H1 (cell line): ENCODE results near the gene NOS2. TPM values are rescaled to one million over a fixed set of nuclear protein-coding genes. Genes with fewer than 3 reads are reported as not detected.

Experiments used
- CTCF ChIA-PET: fragments of 300-600 bp; sonication (Branson Sonifier 250); formaldehyde crosslinking; loops from one replicate; lab custom pipeline; 2021; ENCODE audit not compliant: partially characterized antibody; lab: Charles Lee
- POLR2A ChIA-PET: fragments of 300-600 bp; sonication (Branson Sonifier 250); formaldehyde crosslinking; loops from one replicate; lab custom pipeline; 2021; ENCODE audit warnings: inconsistent platforms; ENCODE audit not compliant: partially characterized antibody; lab: Charles Lee
- DNase-seq, 2 experiments: peaks; one replicate each; pipeline versions ENCODE4 v3.0.0 to v3.0.0-alpha.2; 2010 to 2022; ENCODE audit warnings: low spot score in 2 of 2, low read depth in 1 of 2, mixed read lengths in 1 of 2
- FAIRE-seq: peaks from 2 replicates; lab custom pipeline; 2011; peaks lifted over from hg19 to GRCh38; lab: Jason Lieb, UNC
- H2AFZ ChIP-seq: 2 replicates; pipeline ENCODE4 v1.8.1; 2012; ENCODE audit warnings: low read length, inconsistent platforms
- H2AK5ac ChIP-seq: 2 replicates; pipeline ENCODE4 v1.6.1; 2013; ENCODE audit warnings: low read depth, low read length
- H2BK120ac ChIP-seq: replicated peaks from 2 replicates; pipeline ENCODE3; 2013; ENCODE audit warnings: low read depth, low read length, inconsistent platforms
- H2BK12ac ChIP-seq: 2 replicates; pipeline ENCODE4 v1.6.1; 2013; ENCODE audit warnings: low read depth, low read length
- H2BK15ac ChIP-seq: 2 replicates; pipeline ENCODE4 v1.6.1; 2013; ENCODE audit warnings: low read length
- H2BK20ac ChIP-seq: 2 replicates; pipeline ENCODE4 v1.6.1; 2013; ENCODE audit warnings: low read length
- H2BK5ac ChIP-seq: 2 replicates; pipeline ENCODE4 v1.6.1; 2013; ENCODE audit warnings: low read depth, low read length
- H3K14ac ChIP-seq: 2 replicates; pipeline ENCODE4 v1.6.1; 2013; ENCODE audit warnings: inconsistent platforms; ENCODE audit not compliant: insufficient read length
- H3K18ac ChIP-seq: 2 replicates; pipeline ENCODE4 v1.6.1; 2013; ENCODE audit warnings: low read length; ENCODE audit errors: extremely low read depth
- H3K23ac ChIP-seq: 2 replicates; pipeline ENCODE4 v1.6.1; 2013; ENCODE audit warnings: inconsistent platforms; ENCODE audit not compliant: insufficient read length
- H3K23me2 ChIP-seq: 2 replicates; pipeline ENCODE4 v1.6.1; 2013; ENCODE audit warnings: low read depth, low read length
- H3K27ac ChIP-seq: 2 replicates; pipeline ENCODE4 v1.6.1; 2011; ENCODE audit warnings: low read depth, low read length, inconsistent platforms
- H3K27me3 ChIP-seq, 4 experiments: replicated peaks in 1 of 4; 1 replicate in 1 of 4; 2 replicates in 3 of 4; pipeline versions ENCODE4 v1.6.1 to v1.8.1; 2011 to 2013; ENCODE audit warnings: low read length in 3 of 4, mild to moderate bottlenecking in 3 of 4, inconsistent platforms in 2 of 4, mixed read lengths in 2 of 4, moderate library complexity in 1 of 4; ENCODE audit not compliant: control insufficient read depth in 3 of 4, insufficient read depth in 3 of 4; ENCODE audit errors: extremely low read depth in 1 of 4
- H3K36me3 ChIP-seq, 4 experiments: 2 replicates each; pipeline versions ENCODE4 v1.6.1 to v1.8.1; 2011 to 2013; ENCODE audit warnings: mild to moderate bottlenecking in 4 of 4, low read length in 3 of 4, moderate library complexity in 2 of 4, control low read depth in 1 of 4, inconsistent platforms in 1 of 4; ENCODE audit not compliant: insufficient read depth in 4 of 4, control insufficient read depth in 2 of 4
- H3K4ac ChIP-seq: replicated peaks from 2 replicates; pipeline ENCODE3; 2013; ENCODE audit warnings: low read length, low read depth, mixed read lengths, inconsistent platforms; ENCODE audit not compliant: insufficient read length
- H3K4me1 ChIP-seq, 4 experiments: replicated peaks in 1 of 4; 1 replicate in 1 of 4; 2 replicates in 3 of 4; pipeline versions ENCODE4 v1.6.1 to v1.8.1; 2011 to 2013; ENCODE audit warnings: low read length in 3 of 4, inconsistent platforms in 2 of 4, mixed read lengths in 1 of 4; ENCODE audit not compliant: insufficient read depth in 4 of 4, control insufficient read depth in 3 of 4
- H3K4me2 ChIP-seq, 2 experiments: 2 replicates each; pipeline versions ENCODE4 v1.6.1 to v1.8.1; 2011 to 2013; ENCODE audit warnings: low read depth in 2 of 2, low read length in 2 of 2, control low read depth in 1 of 2, inconsistent platforms in 1 of 2, mild to moderate bottlenecking in 1 of 2; ENCODE audit not compliant: insufficient read depth in 1 of 2
- H3K4me3 ChIP-seq, 4 experiments: fragments of 200-600, 300-600 bp in 1 of 4; sonication (generic), shearing (Covaris generic), sonication (Bioruptor Twin) in 1 of 4; 2 replicates each; pipeline versions ENCODE4 v1.5.1 to v1.8.1; 2011 to 2016; ENCODE audit warnings: low read length in 4 of 4, low read depth in 3 of 4, control low read depth in 2 of 4, inconsistent platforms in 2 of 4, mild to moderate bottlenecking in 2 of 4, mixed read lengths in 1 of 4, moderate library complexity in 1 of 4; ENCODE audit not compliant: insufficient read depth in 2 of 4; ENCODE audit errors: extremely low read depth in 1 of 4
- H3K56ac ChIP-seq: replicated peaks from 2 replicates; pipeline ENCODE3; 2013; ENCODE audit warnings: low read depth, mild to moderate bottlenecking, mixed read lengths, low read length, inconsistent platforms; ENCODE audit not compliant: insufficient read length
- H3K79me1 ChIP-seq: 2 replicates; pipeline ENCODE4 v1.6.1; 2013; ENCODE audit warnings: low read depth, low read length, control low read depth
- H3K79me2 ChIP-seq, 2 experiments: 2 replicates each; pipeline versions ENCODE4 v1.6.1 to v1.8.1; 2012 to 2013; ENCODE audit warnings: low read length in 2 of 2, mild to moderate bottlenecking in 2 of 2, inconsistent platforms in 1 of 2; ENCODE audit not compliant: insufficient read depth in 2 of 2, control insufficient read depth in 1 of 2
- H3K9ac ChIP-seq, 4 experiments: replicated peaks in 1 of 4; 1 replicate in 1 of 4; 2 replicates in 3 of 4; pipeline versions ENCODE4 v1.6.1 to v1.8.1; 2011 to 2013; ENCODE audit warnings: low read depth in 3 of 4, low read length in 3 of 4, control low read depth in 2 of 4, mild to moderate bottlenecking in 2 of 4, moderate library complexity in 2 of 4, inconsistent platforms in 1 of 4; ENCODE audit errors: extremely low read depth in 1 of 4
- H3K9me3 ChIP-seq, 2 experiments: 2 replicates each; pipeline versions ENCODE4 v1.6.1 to v1.8.1; 2012 to 2013; ENCODE audit warnings: mild to moderate bottlenecking in 2 of 2, moderate library complexity in 2 of 2, control low read depth in 1 of 2, inconsistent platforms in 1 of 2, low read depth in 1 of 2, low read length in 1 of 2, mixed read lengths in 1 of 2; ENCODE audit not compliant: insufficient read depth in 2 of 2
- H4K20me1 ChIP-seq, 2 experiments: replicated peaks in 1 of 2; 2 replicates each; pipeline versions ENCODE3 to v1.8.1; 2011 to 2013; ENCODE audit warnings: inconsistent platforms in 2 of 2, low read length in 2 of 2, mild to moderate bottlenecking in 1 of 2; ENCODE audit not compliant: insufficient read depth in 2 of 2, control insufficient read depth in 1 of 2
- H4K5ac ChIP-seq: 2 replicates; pipeline ENCODE4 v1.6.1; 2013; ENCODE audit warnings: low read length, low read depth, mixed read lengths, inconsistent platforms; ENCODE audit not compliant: insufficient read length
- H4K8ac ChIP-seq: 2 replicates; pipeline ENCODE4 v1.8.0; 2013; ENCODE audit warnings: mild to moderate bottlenecking, moderate library complexity, low read length, inconsistent platforms; ENCODE audit not compliant: insufficient read depth; ENCODE audit errors: extremely low read depth
- H4K91ac ChIP-seq: replicated peaks from 2 replicates; pipeline ENCODE3; 2013; ENCODE audit warnings: low read length, mixed read lengths, inconsistent platforms; ENCODE audit not compliant: insufficient read length
- BRCA1 ChIP-seq: IDR thresholded peaks from 2 replicates; pipeline ENCODE4 v1.6.1; 2012; ENCODE audit warnings: low read depth, low read length, improper control_type of control experiment
- CBX8 ChIP-seq: fragments of 300-800, 300-1000 bp; sonication (generic); IDR thresholded peaks from 2 replicates; pipeline ENCODE4 v1.7.1; 2016; ENCODE audit warnings: low read depth, low read length, borderline replicate concordance
- KDM1A ChIP-seq: fragments of 200-600, 300-600 bp; sonication (generic); IDR thresholded peaks from 2 replicates; pipeline ENCODE4 v1.7.1; 2016; ENCODE audit warnings: mild to moderate bottlenecking, low read length, borderline replicate concordance
- POLR2A ChIP-seq, 2 experiments: IDR thresholded peaks; 1 replicate in 1 of 2; 2 replicates in 1 of 2; pipeline ENCODE4 v1.6.1; 2011; ENCODE audit warnings: low read depth in 2 of 2, low read length in 2 of 2, mild to moderate bottlenecking in 2 of 2; ENCODE audit errors: control extremely low read depth in 1 of 2
- WGBS, 2 experiments: shearing (Covaris generic) in 1 of 2; methylation state at CpG; one replicate each; pipeline versions ENCODE4 v1.1.6 to v1.1.7; 2013 to 2015; ENCODE audit warnings: low lambda C conversion rate in 2 of 2, mixed read lengths in 2 of 2, inconsistent platforms in 1 of 2, low coverage in 1 of 2, missing lambda C conversion rate in 1 of 2; ENCODE audit not compliant: insufficient replicate concordance in 2 of 2, insufficient coverage in 1 of 2, insufficient read length in 1 of 2; ENCODE audit errors: extremely low coverage in 1 of 2, missing lambda C conversion rate in 1 of 2; 5-methylcytosine and 5-hydroxymethylcytosine counted together
- polyA plus RNA-seq, 7 experiments: library from polyadenylated mRNA; depleted of rRNA in 3 of 7; stranded (reverse) in 5 of 7; unstranded in 2 of 7; fragments of >200 nt in 5 of 7; fragments of 200-250 nt in 2 of 7; gene quantifications; 1 replicate in 5 of 7; 2 replicates in 1 of 7; 4 replicates in 1 of 7; pipeline versions ENCODE4 v1.2.1 to v1.2.3, GENCODE V29; 2011 to 2013; ENCODE audit warnings: missing spikeins in 2 of 7, mixed read lengths in 2 of 7
- total RNA-seq: library from RNA; stranded (reverse); fragmentation: NEBNext Ultra II Directional; extraction: Animal tissue kit (Norgen Biotek cat#: 25700); gene quantifications from 2 replicates; pipeline ENCODE4 v1.2.1, GENCODE V29; 2021

The NOS2 gene
- total and polyA plus RNA-seq, 2 of the 8 experiments (the other 6 are each of a cell fraction or from before 2014, with no cell fraction given): 1.0 to 1.9 TPM

GRCh38 chr17:27846042-27846655 lies 45.8 kb upstream of the NOS2 start:
- H2BK120ac ChIP-seq: no peak overlapping the region
- POLR2A ChIA-PET: no interaction called here
- H3K9ac ChIP-seq: no peak overlapping the region
- H3K4ac ChIP-seq: no peak overlapping the region
- no peaks in the 10 kb centered on the region for H3K79me2 ChIP-seq
- no peak overlapping the region for H2BK12ac ChIP-seq
- no peak for TF ChIP-seq BRCA1
- no peak for TF ChIP-seq KDM1A
- no peak for TF ChIP-seq POLR2A (IDR thresholded peaks at IDR 0.05; ENCODE audit: control extremely low read depth in 1 of 2, low read depth in 2 of 2, low read length in 2 of 2)
- TF ChIP-seq CBX8: no peak
- H4K8ac ChIP-seq: no peak overlapping the region
- no peak for FAIRE-seq
- H2AFZ ChIP-seq: no peak overlapping the region
- no peaks in the 10 kb centered on the region for H3K9me3 ChIP-seq
- H2BK15ac ChIP-seq: no peak overlapping the region
- DNase-seq: no peak
- H2BK20ac ChIP-seq: no peak overlapping the region
- H3K27me3 ChIP-seq: no peaks in the 10 kb centered on the region; a peak in 1 of 7 replicates
- H3K23ac ChIP-seq: no peak overlapping the region
- no peaks in the 10 kb centered on the region for H3K36me3 ChIP-seq
- CTCF ChIA-PET: no interaction called here
- H2BK5ac ChIP-seq: no peak overlapping the region
- no peaks in the 10 kb centered on the region for H3K23me2 ChIP-seq
- H4K5ac ChIP-seq: no peak overlapping the region
- no peak overlapping the region for H3K4me3 ChIP-seq
- no peak overlapping the region for H3K56ac ChIP-seq
- H3K4me1 ChIP-seq: peaks cover 0 to 8% (median 0%) of the 10 kb centered on the region in 4 experiments; a peak in 2 of 7 replicates
- no peaks in the 10 kb centered on the region for H4K20me1 ChIP-seq
- no peak overlapping the region for H3K14ac ChIP-seq
- H4K91ac ChIP-seq: no peak overlapping the region
- no peak overlapping the region for H2AK5ac ChIP-seq
- 92% methylated on average over 21 of the region's 23 CpGs; no CpG with 5 or more reads in 1 of the 2 experiments for WGBS, 2 experiments
- no peaks in the 10 kb centered on the region; the same call in 1 of the 2 replicates for H3K79me1 ChIP-seq
- H3K4me2 ChIP-seq: no peak overlapping the region
- no peak overlapping the region for H3K27ac ChIP-seq
- no peak overlapping the region for H3K18ac ChIP-seq
